HEK293 (cell line): ENCODE data around the gene OR5J2.

Experiments
- CTCF ChIA-PET: fragments of 350-600 bp; formaldehyde crosslinking; extraction: SDS; loops from one replicate; lab custom pipeline; 2021; ENCODE audit warnings: antibody characterized with exemption; lab: Yijun Ruan, JAX
- POLR2A ChIA-PET: fragments of 300-600 bp; formaldehyde crosslinking; extraction: SDS; loops from one replicate; lab custom pipeline; 2020; ENCODE audit warnings: antibody characterized with exemption, inconsistent platforms; lab: Yijun Ruan, JAX
- H3K27ac ChIP-seq: fragments of 200-500 bp; sonication (Bioruptor generic); 2 replicates; pipeline ENCODE4 v1.5.1; 2014; ENCODE audit warnings: low read depth, low read length, control low read depth, inconsistent platforms; ENCODE audit errors: extremely low read depth
- H3K36me3 ChIP-seq, 2 experiments: fragments of 200-500 bp in 1 of 2; sonication (Bioruptor generic) in 1 of 2; 1 replicate in 1 of 2; 2 replicates in 1 of 2; pipeline ENCODE4 v1.5.1; 2014 to 2017; ENCODE audit warnings: inconsistent platforms in 2 of 2, low read length in 2 of 2; ENCODE audit not compliant: control insufficient read depth in 2 of 2, insufficient read depth in 1 of 2
- H3K4me1 ChIP-seq: fragments of 200-500 bp; sonication (Bioruptor generic); 2 replicates; pipeline ENCODE4 v1.5.1; 2014; ENCODE audit warnings: mild to moderate bottlenecking, low read length, inconsistent platforms; ENCODE audit not compliant: control insufficient read depth, insufficient read depth
- H3K4me3 ChIP-seq: 2 replicates; pipeline ENCODE4 v1.5.1; 2011; ENCODE audit warnings: low read depth, mild to moderate bottlenecking, control low read depth, low read length, moderate library complexity
- H3K9me3 ChIP-seq: fragments of 200-500 bp; sonication (Bioruptor generic); 2 replicates; pipeline ENCODE4 v1.5.1; 2014; ENCODE audit warnings: low read depth, low read length, inconsistent platforms; ENCODE audit not compliant: control insufficient read depth, insufficient read depth
- BCL11A ChIP-seq: fragments of 450-650 bp; formaldehyde crosslinking; IDR thresholded peaks from 2 replicates; pipeline ENCODE4 v1.5.1; 2016; ENCODE audit warnings: low read depth, missing biosample characterization, missing genetic modification characterization
- HOXC10 ChIP-seq: sonication (generic); formaldehyde crosslinking; IDR thresholded peaks from 2 replicates; pipeline ENCODE4 v1.8.1; 2023; ENCODE audit warnings: mild to moderate bottlenecking, missing genetic modification reagents
- HOXD13 ChIP-seq: sonication (generic); formaldehyde crosslinking; IDR thresholded peaks from 2 replicates; pipeline ENCODE4 v1.8.0; 2022; ENCODE audit warnings: missing genetic modification reagents, borderline replicate concordance
- KLF10 ChIP-seq: fragments of 450-650 bp; IDR thresholded peaks from 2 replicates; pipeline ENCODE4 v1.5.1; 2018; ENCODE audit warnings: missing biosample characterization, mild to moderate bottlenecking, missing genetic modification characterization
- WT1 ChIP-seq: fragments of 450-650 bp; formaldehyde crosslinking; IDR thresholded peaks from 2 replicates; pipeline ENCODE4 v1.5.1; 2016; ENCODE audit warnings: missing biosample characterization, missing genetic modification characterization
- YY1 ChIP-seq: fragments of 450-650 bp; formaldehyde crosslinking; IDR thresholded peaks from 2 replicates; pipeline ENCODE4 v1.5.1; 2018; ENCODE audit warnings: missing biosample characterization, missing genetic modification characterization
- ZNF214 ChIP-seq: fragments of 450-650 bp; formaldehyde crosslinking; IDR thresholded peaks from 2 replicates; pipeline ENCODE4 v1.5.1; 2017; ENCODE audit warnings: missing biosample characterization, mild to moderate bottlenecking, missing genetic modification characterization, borderline replicate concordance
- ZNF354C ChIP-seq: fragments of 450-650 bp; formaldehyde crosslinking; IDR thresholded peaks from 2 replicates; pipeline ENCODE4 v1.5.1; 2016; ENCODE audit warnings: missing biosample characterization, missing genetic modification characterization, low read depth, borderline replicate concordance
- ZNF366 ChIP-seq: fragments of 450-650 bp; formaldehyde crosslinking; conservative IDR thresholded peaks from 2 replicates; pipeline ENCODE4 v1.5.1; 2016; ENCODE audit warnings: missing biosample characterization, missing genetic modification characterization
- ZNF501 ChIP-seq: fragments of 450-650 bp; formaldehyde crosslinking; IDR thresholded peaks from 2 replicates; pipeline ENCODE4 v1.5.1; 2016; ENCODE audit warnings: missing biosample characterization, missing genetic modification characterization
- ZNF791 ChIP-seq: fragments of 450-650 bp; formaldehyde crosslinking; IDR thresholded peaks from 2 replicates; pipeline ENCODE4 v1.5.1; 2016; ENCODE audit warnings: missing biosample characterization, missing genetic modification characterization
- TF ChIP-seq, protein P1 (sequence below): fragments of 450-650 bp; formaldehyde crosslinking; IDR thresholded peaks from 2 replicates; pipeline ENCODE4 v1.5.1; 2017; ENCODE audit warnings: missing biosample characterization, missing genetic modification characterization
- TF ChIP-seq, protein P2 (sequence below): fragments of 450-650 bp; formaldehyde crosslinking; IDR thresholded peaks from 2 replicates; pipeline ENCODE4 v1.5.0; 2017; ENCODE audit warnings: missing biosample characterization, missing genetic modification characterization, borderline replicate concordance
- TF ChIP-seq, protein P3 (sequence below): sonication (generic); formaldehyde crosslinking; IDR thresholded peaks from 2 replicates; pipeline ENCODE4 v1.8.1; 2022; ENCODE audit warnings: mild to moderate bottlenecking, moderate library complexity, missing genetic modification reagents
- TF ChIP-seq, protein P4 (sequence below): fragments of 450-650 bp; formaldehyde crosslinking; IDR thresholded peaks from 2 replicates; pipeline ENCODE4 v1.5.1; 2017; ENCODE audit warnings: missing biosample characterization, missing genetic modification characterization
- TF ChIP-seq, protein P5 (sequence below): fragments of 450-650 bp; formaldehyde crosslinking; IDR thresholded peaks from 2 replicates; pipeline ENCODE4 v1.5.1; 2016; ENCODE audit warnings: missing biosample characterization, missing genetic modification characterization
- TF ChIP-seq, protein P6 (sequence below): fragments of 450-650 bp; formaldehyde crosslinking; IDR thresholded peaks from 2 replicates; pipeline ENCODE4 v1.5.1; 2016; ENCODE audit warnings: missing biosample characterization, missing genetic modification characterization, borderline replicate concordance

The OR5J2 gene

DNA sequence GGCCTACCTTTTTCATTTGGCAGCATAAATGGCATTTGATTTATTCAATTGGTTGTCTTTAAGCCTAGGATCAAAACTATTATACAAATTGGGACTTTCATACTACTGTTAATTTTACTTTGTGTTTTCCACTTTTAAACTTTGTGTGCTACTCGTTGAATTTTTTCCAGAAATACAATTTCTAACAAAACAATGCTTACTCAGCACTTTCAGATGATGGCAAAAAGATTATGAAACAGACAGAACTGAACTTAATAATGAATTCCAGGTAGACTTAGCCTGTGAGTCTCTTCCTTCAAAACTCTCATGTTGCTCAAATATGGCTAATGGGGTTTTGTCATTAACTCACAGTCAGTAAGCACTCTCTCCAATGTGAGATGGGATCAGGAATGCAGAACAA lies 31.4 kb downstream of the OR5J2 start:
- ChIA-PET POLR2A (no interaction called here), CTCF (no interaction called here)
- Histone ChIP-seq H3K9me3 (no peaks in the 10 kb centered on the region), H3K4me3 (no peak overlapping the region), H3K27ac (no peak overlapping the region), H3K4me1 (no peaks in the 10 kb centered on the region), H3K36me3 (no peaks in the 10 kb centered on the region)
- TF ChIP-seq ZNF791 (tag by site-specific recombination) (no peak), ZNF214 (tag by site-specific recombination) (no peak), ZNF366 (tag by site-specific recombination) (no peak), YY1 (tag by site-specific recombination) (no peak), HOXD13 (no peak), ZNF354C (tag by site-specific recombination) (no peak), HOXC10 (CRISPR knock-in tag) (no peak), ZNF501 (tag by site-specific recombination) (no peak), KLF10 (tag by site-specific recombination) (no peak), BCL11A (tag by site-specific recombination) (no peak), WT1 (no peak)
- TF ChIP-seq, protein P1, sequence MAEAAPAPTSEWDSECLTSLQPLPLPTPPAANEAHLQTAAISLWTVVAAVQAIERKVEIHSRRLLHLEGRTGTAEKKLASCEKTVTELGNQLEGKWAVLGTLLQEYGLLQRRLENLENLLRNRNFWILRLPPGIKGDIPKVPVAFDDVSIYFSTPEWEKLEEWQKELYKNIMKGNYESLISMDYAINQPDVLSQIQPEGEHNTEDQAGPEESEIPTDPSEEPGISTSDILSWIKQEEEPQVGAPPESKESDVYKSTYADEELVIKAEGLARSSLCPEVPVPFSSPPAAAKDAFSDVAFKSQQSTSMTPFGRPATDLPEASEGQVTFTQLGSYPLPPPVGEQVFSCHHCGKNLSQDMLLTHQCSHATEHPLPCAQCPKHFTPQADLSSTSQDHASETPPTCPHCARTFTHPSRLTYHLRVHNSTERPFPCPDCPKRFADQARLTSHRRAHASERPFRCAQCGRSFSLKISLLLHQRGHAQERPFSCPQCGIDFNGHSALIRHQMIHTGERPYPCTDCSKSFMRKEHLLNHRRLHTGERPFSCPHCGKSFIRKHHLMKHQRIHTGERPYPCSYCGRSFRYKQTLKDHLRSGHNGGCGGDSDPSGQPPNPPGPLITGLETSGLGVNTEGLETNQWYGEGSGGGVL (tag by site-specific recombination), result no peak
- TF ChIP-seq, protein P2, sequence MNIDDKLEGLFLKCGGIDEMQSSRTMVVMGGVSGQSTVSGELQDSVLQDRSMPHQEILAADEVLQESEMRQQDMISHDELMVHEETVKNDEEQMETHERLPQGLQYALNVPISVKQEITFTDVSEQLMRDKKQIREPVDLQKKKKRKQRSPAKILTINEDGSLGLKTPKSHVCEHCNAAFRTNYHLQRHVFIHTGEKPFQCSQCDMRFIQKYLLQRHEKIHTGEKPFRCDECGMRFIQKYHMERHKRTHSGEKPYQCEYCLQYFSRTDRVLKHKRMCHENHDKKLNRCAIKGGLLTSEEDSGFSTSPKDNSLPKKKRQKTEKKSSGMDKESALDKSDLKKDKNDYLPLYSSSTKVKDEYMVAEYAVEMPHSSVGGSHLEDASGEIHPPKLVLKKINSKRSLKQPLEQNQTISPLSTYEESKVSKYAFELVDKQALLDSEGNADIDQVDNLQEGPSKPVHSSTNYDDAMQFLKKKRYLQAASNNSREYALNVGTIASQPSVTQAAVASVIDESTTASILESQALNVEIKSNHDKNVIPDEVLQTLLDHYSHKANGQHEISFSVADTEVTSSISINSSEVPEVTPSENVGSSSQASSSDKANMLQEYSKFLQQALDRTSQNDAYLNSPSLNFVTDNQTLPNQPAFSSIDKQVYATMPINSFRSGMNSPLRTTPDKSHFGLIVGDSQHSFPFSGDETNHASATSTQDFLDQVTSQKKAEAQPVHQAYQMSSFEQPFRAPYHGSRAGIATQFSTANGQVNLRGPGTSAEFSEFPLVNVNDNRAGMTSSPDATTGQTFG (tag by site-specific recombination), result no peak
- TF ChIP-seq, protein P3, sequence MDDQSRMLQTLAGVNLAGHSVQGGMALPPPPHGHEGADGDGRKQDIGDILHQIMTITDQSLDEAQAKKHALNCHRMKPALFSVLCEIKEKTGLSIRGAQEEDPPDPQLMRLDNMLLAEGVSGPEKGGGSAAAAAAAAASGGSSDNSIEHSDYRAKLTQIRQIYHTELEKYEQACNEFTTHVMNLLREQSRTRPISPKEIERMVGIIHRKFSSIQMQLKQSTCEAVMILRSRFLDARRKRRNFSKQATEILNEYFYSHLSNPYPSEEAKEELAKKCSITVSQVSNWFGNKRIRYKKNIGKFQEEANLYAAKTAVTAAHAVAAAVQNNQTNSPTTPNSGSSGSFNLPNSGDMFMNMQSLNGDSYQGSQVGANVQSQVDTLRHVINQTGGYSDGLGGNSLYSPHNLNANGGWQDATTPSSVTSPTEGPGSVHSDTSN (CRISPR knock-in tag), result no peak
- TF ChIP-seq, protein P4, sequence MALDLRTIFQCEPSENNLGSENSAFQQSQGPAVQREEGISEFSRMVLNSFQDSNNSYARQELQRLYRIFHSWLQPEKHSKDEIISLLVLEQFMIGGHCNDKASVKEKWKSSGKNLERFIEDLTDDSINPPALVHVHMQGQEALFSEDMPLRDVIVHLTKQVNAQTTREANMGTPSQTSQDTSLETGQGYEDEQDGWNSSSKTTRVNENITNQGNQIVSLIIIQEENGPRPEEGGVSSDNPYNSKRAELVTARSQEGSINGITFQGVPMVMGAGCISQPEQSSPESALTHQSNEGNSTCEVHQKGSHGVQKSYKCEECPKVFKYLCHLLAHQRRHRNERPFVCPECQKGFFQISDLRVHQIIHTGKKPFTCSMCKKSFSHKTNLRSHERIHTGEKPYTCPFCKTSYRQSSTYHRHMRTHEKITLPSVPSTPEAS (tag by site-specific recombination), result no peak
- TF ChIP-seq, protein P5, sequence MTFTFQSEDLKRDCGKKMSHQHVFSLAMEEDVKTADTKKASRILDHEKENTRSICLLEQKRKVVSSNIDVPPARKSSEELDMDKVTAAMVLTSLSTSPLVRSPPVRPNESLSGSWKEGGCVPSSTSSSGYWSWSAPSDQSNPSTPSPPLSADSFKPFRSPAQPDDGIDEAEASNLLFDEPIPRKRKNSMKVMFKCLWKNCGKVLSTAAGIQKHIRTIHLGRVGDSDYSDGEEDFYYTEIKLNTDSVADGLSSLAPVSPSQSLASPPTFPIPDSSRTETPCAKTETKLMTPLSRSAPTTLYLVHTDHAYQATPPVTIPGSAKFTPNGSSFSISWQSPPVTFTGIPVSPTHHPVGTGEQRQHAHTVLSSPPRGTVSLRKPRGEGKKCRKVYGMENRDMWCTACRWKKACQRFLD (tag by site-specific recombination), result no peak
- TF ChIP-seq, protein P6, sequence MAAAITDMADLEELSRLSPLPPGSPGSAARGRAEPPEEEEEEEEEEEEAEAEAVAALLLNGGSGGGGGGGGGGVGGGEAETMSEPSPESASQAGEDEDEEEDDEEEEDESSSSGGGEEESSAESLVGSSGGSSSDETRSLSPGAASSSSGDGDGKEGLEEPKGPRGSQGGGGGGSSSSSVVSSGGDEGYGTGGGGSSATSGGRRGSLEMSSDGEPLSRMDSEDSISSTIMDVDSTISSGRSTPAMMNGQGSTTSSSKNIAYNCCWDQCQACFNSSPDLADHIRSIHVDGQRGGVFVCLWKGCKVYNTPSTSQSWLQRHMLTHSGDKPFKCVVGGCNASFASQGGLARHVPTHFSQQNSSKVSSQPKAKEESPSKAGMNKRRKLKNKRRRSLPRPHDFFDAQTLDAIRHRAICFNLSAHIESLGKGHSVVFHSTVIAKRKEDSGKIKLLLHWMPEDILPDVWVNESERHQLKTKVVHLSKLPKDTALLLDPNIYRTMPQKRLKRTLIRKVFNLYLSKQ (tag by site-specific recombination), result no peak
